Type B pancreatic cell (in vitro differentiated cells): ENCODE measurements around the gene ZNF165. TPM values are rescaled to one million over a fixed set of nuclear protein-coding genes. Genes with fewer than 3 reads are reported as not detected.
"Not testable (repeated sequence)": the region's sequence is repeated elsewhere in the genome, so short reads cannot be mapped to it uniquely, and the experiment has no call there.

ENCODE experiments used
- DNase-seq: peaks from one replicate; pipeline ENCODE4 v3.0.0; 2021; ENCODE audit warnings: mixed read lengths; ENCODE audit not compliant: unreplicated experiment; ENCODE audit errors: extremely low spot score
- H3K27ac Mint-ChIP-seq: 2 replicates; pipeline ENCODE4 v1.8.0; 2021; ENCODE audit warnings: mild to moderate bottlenecking, mixed read lengths
- H3K27me3 Mint-ChIP-seq: 2 replicates; pipeline ENCODE4 v1.8.0; 2021; ENCODE audit warnings: mixed read lengths
- H3K36me3 Mint-ChIP-seq: 2 replicates; pipeline ENCODE4 v1.8.0; 2021; ENCODE audit warnings: mixed read lengths
- H3K4me1 Mint-ChIP-seq: one replicate; pipeline ENCODE4 v1.8.0; 2021; ENCODE audit warnings: mixed read lengths; ENCODE audit not compliant: unreplicated experiment
- H3K4me3 Mint-ChIP-seq: 2 replicates; pipeline ENCODE4 v1.8.0; 2021; ENCODE audit warnings: mild to moderate bottlenecking, mixed read lengths
- H3K9me3 Mint-ChIP-seq: 2 replicates; pipeline ENCODE4 v1.8.0; 2021; ENCODE audit warnings: mixed read lengths
- total RNA-seq: library from RNA; stranded (reverse); gene quantifications from 2 replicates; pipeline ENCODE4 v1.2.1, GENCODE V29; 2021; ENCODE audit warnings: low replicate concordance
- TF ChIP-seq, protein P1 (sequence below): fragments of 200-600 bp; sonication (generic); conservative IDR thresholded peaks from 2 replicates; pipeline ENCODE4 v1.5.0; 2021; ENCODE audit warnings: antibody characterized with exemption, mild to moderate bottlenecking

ZNF165 gene
- total RNA-seq, 1 donor from 2014 or later = 4.3 TPM

DNA sequence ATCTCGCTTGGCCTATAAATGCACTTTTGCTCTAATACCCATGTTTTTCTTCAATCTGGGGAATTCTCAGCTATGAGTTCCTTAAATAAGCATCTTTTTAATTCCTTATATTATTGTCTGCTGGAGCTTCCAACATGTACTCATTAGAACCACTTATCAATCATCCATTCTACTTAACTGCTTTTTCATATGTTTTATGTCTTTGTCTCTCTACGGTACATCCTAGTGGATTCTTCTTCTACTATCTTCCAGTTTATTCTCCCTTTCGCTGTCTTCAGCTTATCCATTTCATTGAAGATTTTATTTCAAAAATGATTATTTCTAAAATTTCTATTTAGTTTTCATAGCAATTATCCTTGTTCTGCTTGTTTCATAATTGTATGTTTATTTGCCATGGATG lies 31.6 kb downstream of the ZNF165 start:
- no peak overlapping the region for H3K4me3 Mint-ChIP-seq
- no peak overlapping the region for H3K27ac Mint-ChIP-seq
- peaks cover 12% of the 10 kb centered on the region for H3K27me3 Mint-ChIP-seq
- H3K4me1 Mint-ChIP-seq = no peaks in the 10 kb centered on the region
- TF ChIP-seq, protein P1, sequence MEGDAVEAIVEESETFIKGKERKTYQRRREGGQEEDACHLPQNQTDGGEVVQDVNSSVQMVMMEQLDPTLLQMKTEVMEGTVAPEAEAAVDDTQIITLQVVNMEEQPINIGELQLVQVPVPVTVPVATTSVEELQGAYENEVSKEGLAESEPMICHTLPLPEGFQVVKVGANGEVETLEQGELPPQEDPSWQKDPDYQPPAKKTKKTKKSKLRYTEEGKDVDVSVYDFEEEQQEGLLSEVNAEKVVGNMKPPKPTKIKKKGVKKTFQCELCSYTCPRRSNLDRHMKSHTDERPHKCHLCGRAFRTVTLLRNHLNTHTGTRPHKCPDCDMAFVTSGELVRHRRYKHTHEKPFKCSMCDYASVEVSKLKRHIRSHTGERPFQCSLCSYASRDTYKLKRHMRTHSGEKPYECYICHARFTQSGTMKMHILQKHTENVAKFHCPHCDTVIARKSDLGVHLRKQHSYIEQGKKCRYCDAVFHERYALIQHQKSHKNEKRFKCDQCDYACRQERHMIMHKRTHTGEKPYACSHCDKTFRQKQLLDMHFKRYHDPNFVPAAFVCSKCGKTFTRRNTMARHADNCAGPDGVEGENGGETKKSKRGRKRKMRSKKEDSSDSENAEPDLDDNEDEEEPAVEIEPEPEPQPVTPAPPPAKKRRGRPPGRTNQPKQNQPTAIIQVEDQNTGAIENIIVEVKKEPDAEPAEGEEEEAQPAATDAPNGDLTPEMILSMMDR = no peak
- H3K36me3 Mint-ChIP-seq = peaks cover 15% of the 10 kb centered on the region
- no peak for DNase-seq
- H3K9me3 Mint-ChIP-seq = peaks cover 4% of the 10 kb centered on the region

DNA sequence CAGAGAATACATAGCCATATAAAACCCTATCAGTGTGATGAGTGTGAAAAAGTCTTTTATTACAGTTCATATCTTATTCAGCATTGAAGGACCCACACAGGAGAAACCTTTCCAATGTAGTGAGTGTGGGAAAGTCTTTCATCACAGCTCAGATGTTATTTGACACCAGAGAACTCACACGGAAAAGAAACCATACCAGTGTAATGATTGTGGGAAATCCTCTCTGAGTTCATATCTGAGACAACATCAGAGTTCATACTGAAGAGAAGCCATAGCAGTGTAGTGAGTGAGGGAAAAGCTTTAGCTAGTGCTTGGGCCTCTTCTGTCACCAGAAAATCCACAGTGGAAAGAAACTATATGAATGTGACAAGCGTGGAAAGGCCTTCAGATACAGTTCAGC lies 35.4 kb downstream of the ZNF165 start:
- no peaks in the 10 kb centered on the region for H3K4me1 Mint-ChIP-seq
- H3K4me3 Mint-ChIP-seq = no peak overlapping the region
- TF ChIP-seq, protein P1 = no peak
- H3K9me3 Mint-ChIP-seq = peaks cover 4% of the 10 kb centered on the region
- peaks cover 3% of the 10 kb centered on the region for H3K27me3 Mint-ChIP-seq
- H3K27ac Mint-ChIP-seq = no peak overlapping the region
- no peak for DNase-seq
- H3K36me3 Mint-ChIP-seq = peaks cover 25% of the 10 kb centered on the region

DNA sequence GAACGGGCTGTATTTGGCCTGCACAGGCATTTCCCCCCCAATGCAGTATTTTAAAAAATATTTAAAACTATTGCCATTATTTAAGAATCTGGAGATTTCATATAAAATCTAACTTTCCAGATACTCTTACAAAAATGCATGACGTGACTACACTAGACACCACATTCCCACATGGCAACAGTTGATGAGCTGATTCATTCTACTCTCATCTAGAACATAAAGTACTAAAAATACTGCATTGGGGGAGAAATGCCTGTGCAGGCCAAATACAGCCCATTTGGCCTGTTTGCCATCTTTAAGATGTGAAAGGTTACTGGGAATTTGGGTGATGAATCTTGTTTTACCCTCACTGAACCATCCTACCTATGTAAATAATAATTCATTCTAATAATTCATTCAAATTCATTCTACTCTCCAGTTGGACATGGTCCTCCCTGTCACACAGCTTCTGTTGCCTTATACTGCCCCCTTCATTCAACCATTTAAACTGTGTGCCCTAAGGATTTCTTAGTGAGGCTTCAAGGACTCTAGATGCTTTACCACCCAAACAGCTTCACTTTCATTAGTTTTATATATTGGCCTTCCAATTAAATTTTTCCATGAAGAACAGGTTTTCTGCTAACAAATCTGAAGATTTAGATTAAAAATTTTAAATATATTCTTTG lies 37.1 kb downstream of the ZNF165 start:
- Mint-ChIP-seq H3K27me3 (no peaks in the 10 kb centered on the region), H3K27ac (no peak overlapping the region), H3K36me3 (peaks cover 25% of the 10 kb centered on the region), H3K4me1 (no peaks in the 10 kb centered on the region), H3K4me3 (no peak overlapping the region), H3K9me3 (peaks cover 4% of the 10 kb centered on the region)
- no peak for DNase-seq
- TF ChIP-seq, protein P1 = no peak

DNA sequence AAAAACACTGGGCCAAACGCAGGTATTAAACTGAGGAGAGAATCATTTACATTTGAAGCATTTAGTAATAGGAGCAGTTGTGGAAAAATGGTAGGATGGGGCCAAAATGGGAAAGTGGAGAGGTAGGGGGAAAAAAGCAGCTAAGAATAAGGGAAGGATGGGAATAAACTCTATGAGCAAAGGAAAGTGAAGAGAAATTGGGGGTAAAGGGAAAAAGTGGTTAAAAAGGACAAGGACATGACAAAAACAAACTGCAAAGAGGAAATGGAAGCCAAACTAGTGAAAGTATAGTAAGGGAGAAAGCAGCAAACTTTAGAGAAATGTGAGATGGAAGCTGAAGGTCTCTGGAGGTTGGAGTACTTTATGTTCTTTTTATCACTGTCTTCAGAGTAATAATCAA lies 37.8 kb downstream of the ZNF165 start:
- TF ChIP-seq, protein P1 = no peak
- H3K4me3 Mint-ChIP-seq = no peak overlapping the region
- H3K27ac Mint-ChIP-seq = no peak overlapping the region
- H3K36me3 Mint-ChIP-seq = peaks cover 25% of the 10 kb centered on the region
- no peak for DNase-seq
- H3K4me1 Mint-ChIP-seq = no peaks in the 10 kb centered on the region
- no peaks in the 10 kb centered on the region for H3K27me3 Mint-ChIP-seq
- peaks cover 4% of the 10 kb centered on the region for H3K9me3 Mint-ChIP-seq

DNA sequence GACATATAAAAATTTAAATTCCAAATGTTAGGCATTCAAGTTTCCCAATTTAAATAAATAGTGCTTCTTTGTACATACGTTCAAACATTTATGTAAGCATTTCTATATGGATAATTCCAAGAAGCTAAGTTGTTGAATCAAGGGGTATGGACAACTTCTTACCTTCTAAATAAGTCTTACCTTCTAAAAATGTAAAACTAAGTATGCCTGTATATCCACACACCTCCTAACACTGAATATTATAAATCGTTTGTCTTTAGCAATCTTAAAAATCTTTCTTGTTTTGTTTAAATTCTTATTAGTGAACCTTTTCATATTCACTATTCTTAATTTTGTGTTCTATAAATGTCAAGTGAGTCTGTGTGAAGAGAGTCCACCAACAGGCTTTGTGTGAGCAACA lies 41.5 kb downstream of the ZNF165 start:
- H3K9me3 Mint-ChIP-seq = no peaks in the 10 kb centered on the region
- no peak for DNase-seq
- H3K4me1 Mint-ChIP-seq = peaks cover 19% of the 10 kb centered on the region
- no peaks in the 10 kb centered on the region for H3K27me3 Mint-ChIP-seq
- TF ChIP-seq, protein P1 = no peak
- peak overlapping the region; percentile 7 for H3K4me3 Mint-ChIP-seq
- H3K27ac Mint-ChIP-seq = no peak overlapping the region
- peaks cover 11% of the 10 kb centered on the region for H3K36me3 Mint-ChIP-seq

DNA sequence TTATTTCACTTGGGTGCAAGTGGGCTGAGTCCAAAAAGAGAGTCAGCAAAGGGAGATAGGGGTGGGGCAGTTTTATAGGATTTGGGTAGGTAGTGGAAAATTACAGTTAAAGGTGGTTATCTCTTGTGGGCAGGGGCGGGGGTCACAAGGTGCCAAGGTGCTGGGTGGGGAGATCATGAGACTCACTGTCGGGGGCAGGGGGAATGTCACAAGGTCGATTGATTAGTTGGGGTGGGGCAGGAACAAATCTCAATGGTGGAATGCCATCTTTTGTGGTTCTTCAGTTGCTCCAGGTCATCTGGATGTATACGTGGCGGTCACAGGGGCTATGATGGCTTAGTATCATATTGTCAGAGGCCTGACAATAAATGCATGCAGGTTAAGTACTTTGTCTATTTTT lies 41.9 kb downstream of the ZNF165 start:
- not testable (repeated sequence) for H3K27ac Mint-ChIP-seq, H3K9me3 Mint-ChIP-seq, DNase-seq, H3K27me3 Mint-ChIP-seq
- Mint-ChIP-seq H3K36me3 (peaks cover 13% of the 10 kb centered on the region), H3K4me3 (peak overlapping the region; percentile 7), H3K4me1 (peaks cover 19% of the 10 kb centered on the region)
